Urinary bladder (tissue), 4 donors: ENCODE results near the gene GDE1. TPM values are rescaled to one million over a fixed set of nuclear protein-coding genes. Genes with fewer than 3 reads are reported as not detected.

Experiments used
- DNase-seq: peaks from one replicate; pipeline ENCODE4 v3.0.0-alpha.2; 2015; ENCODE audit errors: extremely low spot score
- H3K27ac ChIP-seq: one replicate; pipeline ENCODE4 v1.5.1; 2013; ENCODE audit warnings: low read depth, mild to moderate bottlenecking, moderate library complexity
- H3K36me3 ChIP-seq: one replicate; pipeline ENCODE4 v1.6.1; 2013; ENCODE audit warnings: mild to moderate bottlenecking, moderate library complexity; ENCODE audit not compliant: insufficient read depth
- H3K4me1 ChIP-seq: one replicate; pipeline ENCODE4 v1.6.1; 2013; ENCODE audit warnings: mild to moderate bottlenecking, moderate library complexity; ENCODE audit not compliant: insufficient read depth
- H3K4me3 ChIP-seq: one replicate; pipeline ENCODE4 v1.5.1; 2013; ENCODE audit warnings: low read depth, low read length
- WGBS: extraction: QIAGEN DNeasy Blood & Tissue Kit; methylation state at CpG from one replicate; pipeline ENCODE4 v1.1.7; 2013; 5-methylcytosine and 5-hydroxymethylcytosine counted together
- polyA plus RNA-seq: library from polyadenylated mRNA; stranded (reverse); fragments of 200-250 nt; gene quantifications from one replicate; pipeline ENCODE4 v1.2.3, GENCODE V29; 2013
- total RNA-seq: library from RNA; depleted of rRNA; stranded (reverse); fragments of >200 nt; gene quantifications from one replicate; pipeline ENCODE4 v1.2.3, GENCODE V29; 2014
- donor health status: healthy with polysubstance abuse.
- donor health status: healthy.

Gene GDE1
- total and polyA plus RNA-seq, 2 donors: 54.8 to 73.9 TPM

DNA sequence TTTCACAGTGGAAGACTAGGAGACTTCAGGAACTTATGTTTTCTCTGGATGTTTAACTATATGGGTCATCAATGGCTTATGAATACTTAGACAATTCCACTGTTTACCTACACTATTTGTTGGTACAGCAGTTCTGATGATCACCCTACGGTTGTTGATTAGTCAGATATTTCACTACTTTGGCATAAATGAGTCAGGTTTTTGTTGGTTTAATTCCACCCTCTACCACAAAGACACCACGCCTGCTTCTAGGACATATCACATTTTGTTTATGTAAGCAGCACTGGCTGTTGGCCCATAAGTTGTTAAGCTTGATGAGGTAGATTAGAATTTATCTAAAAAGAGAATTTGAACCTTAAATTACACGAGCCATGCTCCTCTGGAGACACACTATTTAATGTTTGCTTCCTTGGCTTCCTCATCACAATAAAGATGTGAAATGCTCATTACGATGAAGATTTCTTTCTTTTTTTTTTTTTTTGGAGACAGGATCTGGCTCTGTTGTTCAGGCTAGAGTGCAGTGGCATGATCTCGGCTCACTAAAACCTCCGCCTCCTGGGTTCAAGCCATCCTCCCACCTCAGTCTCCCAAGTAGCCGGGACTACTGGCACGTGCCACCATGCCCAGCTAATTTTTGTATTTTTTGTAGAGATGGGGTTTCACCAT is 4.3 kb downstream of the GDE1 start:
- Histone ChIP-seq H3K27ac (no peak overlapping the region), H3K4me1 (no peaks in the 10 kb centered on the region), H3K36me3 (no peaks in the 10 kb centered on the region), H3K4me3 (no peak overlapping the region)
- 71% methylated on average over 8 of the region's 8 CpGs for WGBS
- no peak for DNase-seq

DNA sequence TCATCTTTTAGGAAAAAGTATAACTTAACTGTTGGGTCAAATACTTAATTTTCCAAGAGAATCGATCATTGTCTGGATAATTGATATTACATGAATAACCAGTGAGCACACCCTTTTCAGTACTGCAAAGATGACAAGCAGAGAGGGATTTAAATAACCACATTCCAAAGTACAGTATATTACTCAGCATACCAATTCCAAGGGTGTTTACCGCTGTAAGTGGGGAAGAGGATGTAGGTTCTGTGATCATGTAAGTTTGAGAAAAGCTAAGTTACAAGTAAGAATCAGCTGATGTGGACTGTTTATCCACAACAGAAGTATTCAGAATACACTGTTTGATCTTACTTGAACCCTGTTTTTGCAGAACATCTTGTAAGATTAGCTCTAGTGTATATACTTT is 6.1 kb downstream of the GDE1 start:
- Histone ChIP-seq H3K4me1 (no peaks in the 10 kb centered on the region), H3K27ac (no peak overlapping the region), H3K36me3 (no peaks in the 10 kb centered on the region), H3K4me3 (no peak overlapping the region)
- no peak for DNase-seq
- 93% methylated on average over 2 of the region's 2 CpGs for WGBS

DNA sequence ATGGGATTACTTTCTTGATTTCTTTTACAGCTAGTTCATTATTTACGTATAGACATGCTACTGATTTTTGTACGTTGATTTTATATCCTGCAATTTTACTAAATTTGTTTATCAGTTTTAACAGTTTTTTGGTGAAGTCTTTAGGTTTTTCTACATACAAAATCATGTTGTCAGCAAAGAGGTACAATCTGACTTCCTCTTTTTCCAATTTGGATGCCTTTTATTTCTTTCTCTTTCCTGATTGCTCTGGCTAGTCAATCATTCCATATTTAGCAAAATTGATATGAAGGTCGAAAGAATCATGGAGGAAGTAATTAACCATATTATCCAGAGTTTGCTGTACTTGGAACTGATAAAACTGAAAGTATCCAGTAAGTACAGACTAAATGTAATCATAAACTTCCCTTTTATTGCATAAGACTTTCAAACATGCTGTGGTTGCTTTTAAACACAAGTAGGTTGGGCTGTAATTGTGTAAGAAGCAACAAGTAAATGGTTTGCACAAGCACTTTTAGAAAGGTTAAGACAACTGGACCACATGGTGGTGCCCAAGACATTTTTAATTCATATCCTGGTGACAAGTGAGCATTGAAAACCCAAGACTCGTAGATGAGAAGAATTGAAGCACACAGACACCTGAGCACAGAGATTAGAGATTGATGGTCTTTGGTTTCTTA is 8.4 kb downstream of the GDE1 start:
- Histone ChIP-seq H3K36me3 (no peaks in the 10 kb centered on the region), H3K4me3 (no peak overlapping the region), H3K27ac (no peak overlapping the region), H3K4me1 (no peaks in the 10 kb centered on the region)
- no peak for DNase-seq
- 87% methylated on average over 4 of the region's 4 CpGs for WGBS

DNA sequence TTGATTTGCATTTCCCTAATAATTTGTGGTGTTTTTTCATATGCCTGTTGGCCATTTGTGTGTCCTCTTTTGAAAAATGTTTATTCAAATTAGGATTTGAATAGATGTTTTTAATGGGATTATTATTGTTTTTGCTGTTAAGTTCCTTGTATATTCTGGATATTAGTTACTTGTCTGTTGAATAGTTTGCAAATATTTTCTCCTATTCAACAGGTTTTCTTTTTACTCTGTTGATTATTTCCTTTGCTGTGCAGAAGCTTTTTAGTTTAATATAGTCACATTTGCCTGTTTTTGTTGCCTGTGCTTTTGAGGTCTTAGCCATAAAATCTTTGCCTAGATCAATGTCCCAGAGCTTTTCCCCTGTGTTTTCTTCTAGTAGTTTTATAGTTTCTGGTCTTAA is 9.6 kb downstream of the GDE1 start:
- no peaks in the 10 kb centered on the region for H3K4me1 ChIP-seq
- no peak for DNase-seq
- H3K36me3 ChIP-seq: no peaks in the 10 kb centered on the region
- H3K27ac ChIP-seq: no peak overlapping the region
- H3K4me3 ChIP-seq: no peak overlapping the region

DNA sequence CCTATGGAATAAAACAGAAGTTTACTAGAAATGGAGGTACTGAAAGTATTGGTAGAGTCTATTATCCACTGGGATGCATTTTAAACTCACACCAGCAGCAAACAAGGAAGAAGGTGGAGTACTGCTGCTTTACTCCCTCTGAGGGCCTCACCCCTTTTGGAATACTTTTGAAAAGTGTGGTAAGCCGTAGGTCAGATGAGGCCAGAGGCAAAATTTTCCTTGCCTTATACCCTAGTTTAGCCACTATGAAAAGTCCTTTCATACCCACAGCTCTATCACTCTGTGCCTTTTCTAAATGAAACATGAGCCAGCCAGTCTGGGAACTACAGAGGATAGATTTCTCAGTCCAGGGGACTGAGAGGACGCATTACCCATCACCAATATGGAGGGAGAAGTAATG is 14.0 kb downstream of the GDE1 start:
- no peaks in the 10 kb centered on the region for H3K4me1 ChIP-seq
- H3K36me3 ChIP-seq: peaks cover 1% of the 10 kb centered on the region
- DNase-seq: no peak
- no peak overlapping the region for H3K27ac ChIP-seq
- WGBS: 96% methylated on average over 2 of the region's 2 CpGs
- no peak overlapping the region for H3K4me3 ChIP-seq

DNA sequence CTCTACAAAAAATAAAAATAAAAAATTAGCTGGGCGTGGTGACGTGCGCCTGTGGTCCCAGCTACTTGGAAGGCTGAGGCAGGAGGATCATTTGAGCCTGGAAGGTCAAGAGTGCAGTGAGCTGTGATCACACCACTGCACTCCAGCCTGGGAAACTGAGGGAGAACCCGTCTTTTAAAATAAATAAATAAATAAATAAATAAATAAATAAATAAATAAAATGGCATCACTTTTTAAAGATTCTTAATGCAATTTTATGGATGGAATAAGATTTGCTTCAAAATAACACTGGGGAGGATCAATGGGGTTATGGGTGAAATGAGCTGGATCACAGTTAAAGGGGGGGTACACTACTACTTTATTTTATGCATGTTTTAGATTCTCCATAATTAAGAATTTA is 14.9 kb downstream of the GDE1 start:
- peaks cover 1% of the 10 kb centered on the region for H3K36me3 ChIP-seq
- H3K4me3 ChIP-seq: no peak overlapping the region
- H3K4me1 ChIP-seq: no peaks in the 10 kb centered on the region
- no peak for DNase-seq
- H3K27ac ChIP-seq: no peak overlapping the region
- 87% methylated on average over 4 of the region's 4 CpGs for WGBS

DNA sequence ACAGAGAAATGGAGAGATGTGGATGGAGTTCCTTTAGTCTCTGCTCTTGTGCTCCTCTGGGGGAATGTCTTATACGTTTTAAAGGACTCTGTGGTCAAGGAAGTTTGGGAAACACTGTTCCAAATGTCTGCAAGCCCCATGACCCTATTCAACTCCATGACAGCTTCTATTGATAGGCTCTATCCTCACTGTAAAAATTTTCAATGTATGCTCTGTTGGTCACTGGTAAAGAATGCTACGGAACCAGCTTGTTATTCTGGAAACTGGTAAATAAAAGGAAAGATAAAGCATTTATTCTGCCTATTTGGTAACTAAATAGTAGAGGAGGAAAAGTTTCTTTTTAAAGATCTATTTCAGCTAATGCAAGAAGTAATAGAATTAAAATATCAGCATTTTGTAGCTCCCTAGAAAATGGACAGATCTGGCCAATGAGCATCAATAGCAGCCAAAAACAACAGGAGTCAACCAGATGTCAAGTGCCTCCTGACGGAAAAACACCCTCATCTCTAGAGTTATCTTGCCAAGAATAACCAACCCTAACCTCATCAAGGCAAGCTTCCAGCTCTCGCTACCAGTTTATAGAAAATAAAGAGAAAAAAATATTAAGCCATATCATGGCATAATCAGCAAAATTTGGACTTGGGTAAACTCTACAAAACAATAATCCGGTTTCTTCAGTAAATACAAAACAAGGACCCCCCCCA is 16.1 kb downstream of the GDE1 start:
- Histone ChIP-seq H3K4me1 (no peaks in the 10 kb centered on the region), H3K4me3 (no peak overlapping the region), H3K27ac (no peak overlapping the region), H3K36me3 (peaks cover 1% of the 10 kb centered on the region)
- no peak for DNase-seq
- 72% methylated on average over 5 of the region's 5 CpGs for whole genome bisulfite sequencing

DNA sequence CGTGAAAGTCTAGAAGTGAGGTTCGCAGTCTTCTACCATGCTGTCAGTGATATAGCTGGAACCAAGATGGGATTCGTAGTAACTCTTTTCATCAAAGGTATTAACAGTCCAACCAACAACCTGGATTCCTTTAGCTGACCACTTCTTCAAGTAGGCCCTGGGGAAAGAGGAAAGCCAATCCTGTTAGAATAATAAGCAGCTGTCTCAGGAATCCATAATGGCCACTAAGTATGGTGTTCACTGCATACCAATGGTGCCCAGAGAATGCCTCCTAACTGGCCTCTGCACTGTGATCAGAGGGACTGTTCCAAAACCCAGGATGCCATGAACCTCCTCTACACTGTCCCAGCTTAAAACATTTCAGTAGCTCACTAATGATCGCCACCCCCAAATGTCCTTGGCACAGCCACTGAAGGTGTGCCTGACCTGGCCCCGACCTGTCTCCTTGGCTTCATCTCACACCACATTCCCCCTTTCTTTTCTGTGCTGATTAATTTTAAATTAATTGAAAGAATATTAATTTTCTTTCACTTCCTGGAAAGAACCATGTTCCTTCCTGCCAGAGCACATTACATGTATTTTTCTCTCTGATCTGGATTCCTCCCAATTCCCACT is 18.3 kb downstream of the GDE1 start:
- no peak for DNase-seq
- Histone ChIP-seq H3K4me1 (no peaks in the 10 kb centered on the region), H3K36me3 (peaks cover 1% of the 10 kb centered on the region), H3K27ac (no peak overlapping the region), H3K4me3 (no peak overlapping the region)
- whole genome bisulfite sequencing: 93% methylated on average over 5 of the region's 5 CpGs

DNA sequence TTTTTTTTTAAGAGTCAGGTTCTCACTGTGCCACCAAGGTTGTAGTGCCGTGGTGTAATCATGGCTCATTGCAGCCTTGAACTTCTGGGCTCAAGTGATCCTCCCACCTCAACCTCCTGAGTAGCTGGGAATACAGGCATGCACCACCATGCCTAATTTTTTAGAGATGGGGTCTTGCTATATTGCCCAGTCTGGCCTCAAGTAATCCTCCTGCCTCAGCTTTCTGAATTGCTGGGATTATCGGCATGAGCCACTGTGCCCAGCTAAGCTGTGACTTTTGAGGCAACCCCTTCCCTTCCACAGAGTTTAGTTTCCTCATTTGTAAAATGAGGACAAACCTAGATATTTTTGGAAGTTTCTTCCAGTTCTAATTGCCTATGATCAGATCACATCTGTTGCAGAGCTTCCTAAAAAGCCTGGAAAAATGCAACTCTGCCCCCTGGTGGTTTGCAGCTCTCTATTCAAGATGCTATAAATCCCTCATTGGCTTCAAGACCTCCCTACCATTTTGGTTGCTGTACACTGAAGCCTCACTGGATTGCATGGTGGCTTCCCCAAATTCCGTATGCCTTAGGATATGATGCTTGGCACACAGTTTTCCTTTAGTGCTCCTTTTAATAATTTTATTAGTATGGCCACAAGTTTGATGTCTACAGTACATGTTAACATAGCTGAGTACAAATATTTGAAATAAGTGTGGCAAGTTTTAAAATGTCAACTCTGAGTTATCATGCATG is 19.3 kb downstream of the GDE1 start:
- H3K27ac ChIP-seq: no peak overlapping the region
- no peaks in the 10 kb centered on the region for H3K4me1 ChIP-seq
- 93% methylated on average over 3 of the region's 3 CpGs for WGBS
- no peak for DNase-seq
- no peak overlapping the region for H3K4me3 ChIP-seq
- peaks cover 1% of the 10 kb centered on the region for H3K36me3 ChIP-seq

DNA sequence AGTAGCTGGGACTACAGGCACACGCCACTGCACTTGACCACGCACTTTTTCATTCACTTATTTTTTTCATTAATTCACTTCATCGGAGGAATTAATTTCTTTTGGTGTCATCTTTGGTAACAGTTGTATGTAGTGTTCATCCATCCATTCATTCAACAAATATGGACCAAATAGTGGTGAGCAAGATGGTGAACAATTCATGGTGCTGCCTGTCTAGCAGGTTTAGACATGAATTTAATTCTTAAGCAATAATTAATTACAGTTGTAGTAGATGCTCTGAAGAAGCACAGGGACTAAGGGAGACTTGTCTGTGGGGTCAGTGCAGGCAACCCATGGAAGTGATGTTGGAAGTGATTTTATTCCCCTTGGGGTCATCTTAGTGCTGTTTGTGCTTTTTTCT is 22.4 kb downstream of the GDE1 start:
- Histone ChIP-seq H3K4me1 (no peaks in the 10 kb centered on the region), H3K27ac (no peak overlapping the region), H3K36me3 (no peaks in the 10 kb centered on the region), H3K4me3 (no peak overlapping the region)
- WGBS: 94% methylated on average over 3 of the region's 3 CpGs
- DNase-seq: no peak

DNA sequence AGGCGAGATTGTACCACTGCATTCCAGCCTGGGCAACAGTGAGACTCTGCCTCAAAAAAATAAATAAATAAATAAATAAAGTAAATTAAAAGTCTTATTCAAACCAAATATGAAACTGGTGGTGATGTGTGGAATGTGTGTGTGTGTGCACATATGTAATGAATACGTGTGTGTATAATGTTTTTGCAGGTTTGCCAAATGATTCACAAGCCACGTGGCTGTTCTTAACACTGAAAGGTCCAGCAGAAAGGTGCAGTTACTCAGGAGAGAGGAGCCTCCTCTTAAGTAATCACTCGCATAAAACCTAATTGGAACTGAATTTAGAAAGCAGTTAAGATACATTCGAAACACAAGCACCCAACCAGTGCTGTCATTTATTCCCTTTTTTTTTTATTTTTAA is 22.9 kb downstream of the GDE1 start:
- Histone ChIP-seq H3K4me1 (no peaks in the 10 kb centered on the region), H3K27ac (no peak overlapping the region), H3K36me3 (no peaks in the 10 kb centered on the region), H3K4me3 (no peak overlapping the region)
- no peak for DNase-seq
- WGBS: 72% methylated on average over 5 of the region's 5 CpGs

DNA sequence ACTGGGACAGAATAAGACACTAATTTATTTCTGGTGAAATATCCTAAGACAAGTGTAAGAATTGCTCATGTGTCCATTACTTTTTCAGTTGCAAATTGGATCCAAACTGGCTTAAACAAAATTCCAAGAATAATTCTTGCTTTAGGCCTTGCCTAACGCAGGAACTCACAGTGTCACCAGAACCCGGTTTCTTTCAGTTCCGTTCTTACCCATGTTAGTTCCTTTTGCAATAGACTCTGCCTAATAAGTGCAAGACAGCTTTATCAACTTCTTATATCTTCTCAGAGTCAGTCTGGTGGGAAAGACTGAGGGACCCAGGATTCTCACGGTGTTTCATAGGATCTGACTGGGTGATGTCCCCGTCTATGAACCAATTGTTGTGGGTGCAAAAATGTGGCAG is 24.7 kb downstream of the GDE1 start:
- H3K36me3 ChIP-seq: no peaks in the 10 kb centered on the region
- H3K4me3 ChIP-seq: no peak overlapping the region
- DNase-seq: no peak
- no peak overlapping the region for H3K27ac ChIP-seq
- 83% methylated on average over 5 of the region's 5 CpGs for WGBS
- no peaks in the 10 kb centered on the region for H3K4me1 ChIP-seq

DNA sequence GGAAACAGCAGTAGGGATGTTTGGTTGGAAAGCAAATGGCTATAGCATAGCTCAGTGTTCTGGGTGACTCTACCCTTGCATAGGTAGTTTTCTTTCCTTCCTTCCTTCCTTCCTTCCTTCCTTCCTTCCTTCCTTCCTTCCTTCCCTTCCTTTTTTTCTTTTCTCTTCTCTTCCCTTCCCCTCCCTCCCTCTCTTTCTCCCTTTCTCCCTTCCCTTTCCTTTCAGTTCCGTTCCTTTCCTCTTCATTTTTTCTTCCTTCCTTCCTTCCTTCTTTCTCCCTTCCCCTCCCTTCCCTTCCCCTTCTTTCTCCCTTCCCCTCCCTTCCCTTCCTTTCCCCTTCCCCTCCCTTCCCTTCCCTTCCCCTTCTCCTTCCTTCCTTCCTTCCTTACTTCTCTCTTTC is 31.3 kb downstream of the GDE1 start:
- no peak for DNase-seq
- WGBS: 79% methylated on average over 1 of the region's 1 CpG
- Histone ChIP-seq H3K4me1 (no peaks in the 10 kb centered on the region), H3K4me3 (no peak overlapping the region), H3K27ac (no peak overlapping the region), H3K36me3 (no peaks in the 10 kb centered on the region)
